A673 (cell line): ENCODE results near the gene GPS1. TPM values are rescaled to one million over a fixed set of nuclear protein-coding genes. Genes with fewer than 3 reads are reported as not detected.
A peak's percentile ranks its signal among the peaks of the same experiment; 100 is the strongest.

Source experiments
- BruUV-seq: library from RNA; stranded (reverse); fragments of 400-500 nt; replicated peaks from 2 replicates; lab custom pipeline; 2021; lab: Mats Ljungman, UMichigan
- CTCF ChIA-PET: fragments of 300-600 bp; sonication (Branson Sonifier 250); formaldehyde crosslinking; loops from one replicate; lab custom pipeline; 2022; ENCODE audit warnings: antibody characterized with exemption; lab: Charles Lee
- POLR2A ChIA-PET: fragments of 300-600 bp; sonication (Branson Sonifier 250); formaldehyde crosslinking; loops from one replicate; lab custom pipeline; 2022; ENCODE audit warnings: antibody characterized with exemption; ENCODE audit not compliant: low non-redundant PET; lab: Charles Lee
- DNase-seq: peaks from one replicate; pipeline ENCODE4 v3.0.0-alpha.2; 2015; ENCODE audit warnings: low spot score
- H3K27ac ChIP-seq: fragments of 200-600 bp; sonication (generic); 2 replicates; pipeline ENCODE4 v1.5.1; 2016; ENCODE audit warnings: mixed run types, low read depth, mild to moderate bottlenecking, mixed read lengths, antibody characterized with exemption, low read length; ENCODE audit not compliant: poor library complexity, severe bottlenecking
- H3K27me3 ChIP-seq: fragments of 200-600 bp; sonication (generic); replicated peaks from 2 replicates; pipeline ENCODE4 v1.6.1; 2017; ENCODE audit warnings: mixed run types, low read depth, mild to moderate bottlenecking, mixed read lengths, antibody characterized with exemption, low read length; ENCODE audit not compliant: insufficient read depth, poor library complexity
- H3K36me3 ChIP-seq: fragments of 200-600 bp; sonication (generic); 2 replicates; pipeline ENCODE4 v1.6.1; 2016; ENCODE audit warnings: mixed run types, mild to moderate bottlenecking, mixed read lengths, antibody characterized with exemption, low read length; ENCODE audit not compliant: insufficient read depth, poor library complexity, severe bottlenecking
- H3K4me1 ChIP-seq: fragments of 200-600 bp; sonication (generic); 2 replicates; pipeline ENCODE4 v1.6.1; 2017; ENCODE audit warnings: mixed run types, mild to moderate bottlenecking, mixed read lengths, antibody characterized with exemption, low read length; ENCODE audit not compliant: insufficient read depth, poor library complexity, severe bottlenecking
- H3K4me3 ChIP-seq: fragments of 200-600 bp; sonication (generic); 2 replicates; pipeline ENCODE4 v1.5.1; 2016; ENCODE audit warnings: low read depth, mixed run types, mild to moderate bottlenecking, mixed read lengths, low read length; ENCODE audit not compliant: poor library complexity, severe bottlenecking
- H3K9me3 ChIP-seq: fragments of 200-600 bp; sonication (generic); 2 replicates; pipeline ENCODE4 v1.6.1; 2016; ENCODE audit warnings: mixed run types, low read depth, mild to moderate bottlenecking, mixed read lengths, antibody characterized with exemption, low read length; ENCODE audit not compliant: poor library complexity, severe bottlenecking
- EZH2 ChIP-seq: fragments of 200-600 bp; sonication (generic); IDR thresholded peaks from 2 replicates; pipeline ENCODE4 v1.6.1; 2017; ENCODE audit warnings: borderline replicate concordance, low read depth, mild to moderate bottlenecking, mixed read lengths, antibody characterized with exemption, low read length; ENCODE audit not compliant: poor library complexity, severe bottlenecking
- intact Hi-C: fragments of 100-400 bp; cut with micrococcal nuclease; formaldehyde crosslinking; loops from one replicate; pipeline ENCODE4 v1.10.0; 2022; ENCODE audit not compliant: unreplicated experiment
- total RNA-seq: library from RNA; stranded (reverse); gene quantifications from 2 replicates; pipeline ENCODE4 v1.2.3, GENCODE V29; 2021
- TF ChIP-seq, protein P1 (sequence below): fragments of 300-800, 200-600 bp; sonication (generic); conservative IDR thresholded peaks from 2 replicates; pipeline ENCODE4 v1.5.1; 2017; ENCODE audit warnings: low read depth, mild to moderate bottlenecking, antibody characterized with exemption, low read length, moderate library complexity, mixed read lengths

GPS1 gene
- total RNA-seq, 1 experiment from 2014 or later = 162 TPM

DNA sequence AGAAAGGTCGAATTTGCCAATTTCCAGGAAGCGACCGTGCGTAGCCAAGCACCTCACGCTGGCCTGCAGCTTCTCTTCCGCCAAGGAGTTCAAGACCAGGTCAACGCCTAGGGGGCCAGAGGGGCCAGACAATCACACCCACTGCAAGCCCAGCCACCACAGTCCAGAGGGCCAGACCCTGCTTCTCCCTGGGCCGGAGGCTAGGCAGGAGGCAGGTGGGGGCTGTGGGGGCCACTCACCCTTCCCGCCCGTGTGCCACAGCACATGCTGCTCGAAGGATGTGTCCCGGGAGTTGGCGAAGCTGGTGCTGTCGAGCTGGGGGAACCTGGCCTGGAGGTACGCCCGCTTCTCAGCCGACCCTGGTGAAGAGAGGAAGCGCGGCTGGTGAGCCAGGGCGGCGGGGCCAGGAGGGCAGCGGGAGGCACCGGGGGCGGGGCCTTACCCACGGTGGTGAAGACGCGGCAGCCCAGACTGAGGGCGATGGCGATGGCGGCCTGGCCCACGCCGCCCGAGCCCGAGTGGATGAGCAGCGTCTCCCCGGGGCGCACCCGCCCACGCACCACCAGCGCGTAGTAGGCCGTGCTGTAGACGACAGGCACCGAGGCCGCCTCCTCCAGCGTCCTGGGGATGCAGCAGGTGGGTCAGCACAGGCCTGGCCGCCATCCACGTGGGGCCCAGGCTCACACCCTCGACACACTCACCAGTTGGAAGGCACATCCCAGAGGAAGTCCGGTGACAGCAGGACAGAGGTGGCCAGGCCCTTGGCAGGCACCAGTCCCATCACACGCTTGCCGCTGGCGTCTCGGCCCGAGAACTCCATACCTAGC is 32.0 kb downstream of the GPS1 start:
- H3K9me3 ChIP-seq = no peaks in the 10 kb centered on the region
- no TSS peak for BruUV-seq
- DNase-seq = no peak
- CTCF ChIA-PET = no interaction called here
- H3K27me3 ChIP-seq = no peaks in the 10 kb centered on the region
- intact Hi-C loops = no loop called here
- no peak overlapping the region for H3K27ac ChIP-seq
- TF ChIP-seq, protein P1, sequence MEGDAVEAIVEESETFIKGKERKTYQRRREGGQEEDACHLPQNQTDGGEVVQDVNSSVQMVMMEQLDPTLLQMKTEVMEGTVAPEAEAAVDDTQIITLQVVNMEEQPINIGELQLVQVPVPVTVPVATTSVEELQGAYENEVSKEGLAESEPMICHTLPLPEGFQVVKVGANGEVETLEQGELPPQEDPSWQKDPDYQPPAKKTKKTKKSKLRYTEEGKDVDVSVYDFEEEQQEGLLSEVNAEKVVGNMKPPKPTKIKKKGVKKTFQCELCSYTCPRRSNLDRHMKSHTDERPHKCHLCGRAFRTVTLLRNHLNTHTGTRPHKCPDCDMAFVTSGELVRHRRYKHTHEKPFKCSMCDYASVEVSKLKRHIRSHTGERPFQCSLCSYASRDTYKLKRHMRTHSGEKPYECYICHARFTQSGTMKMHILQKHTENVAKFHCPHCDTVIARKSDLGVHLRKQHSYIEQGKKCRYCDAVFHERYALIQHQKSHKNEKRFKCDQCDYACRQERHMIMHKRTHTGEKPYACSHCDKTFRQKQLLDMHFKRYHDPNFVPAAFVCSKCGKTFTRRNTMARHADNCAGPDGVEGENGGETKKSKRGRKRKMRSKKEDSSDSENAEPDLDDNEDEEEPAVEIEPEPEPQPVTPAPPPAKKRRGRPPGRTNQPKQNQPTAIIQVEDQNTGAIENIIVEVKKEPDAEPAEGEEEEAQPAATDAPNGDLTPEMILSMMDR = no peak
- TF ChIP-seq EZH2 = no peak
- no peak overlapping the region for H3K4me3 ChIP-seq
- H3K4me1 ChIP-seq = no peaks in the 10 kb centered on the region
- POLR2A ChIA-PET = no interaction called here
- H3K36me3 ChIP-seq = peaks cover 97% of the 10 kb centered on the region

DNA sequence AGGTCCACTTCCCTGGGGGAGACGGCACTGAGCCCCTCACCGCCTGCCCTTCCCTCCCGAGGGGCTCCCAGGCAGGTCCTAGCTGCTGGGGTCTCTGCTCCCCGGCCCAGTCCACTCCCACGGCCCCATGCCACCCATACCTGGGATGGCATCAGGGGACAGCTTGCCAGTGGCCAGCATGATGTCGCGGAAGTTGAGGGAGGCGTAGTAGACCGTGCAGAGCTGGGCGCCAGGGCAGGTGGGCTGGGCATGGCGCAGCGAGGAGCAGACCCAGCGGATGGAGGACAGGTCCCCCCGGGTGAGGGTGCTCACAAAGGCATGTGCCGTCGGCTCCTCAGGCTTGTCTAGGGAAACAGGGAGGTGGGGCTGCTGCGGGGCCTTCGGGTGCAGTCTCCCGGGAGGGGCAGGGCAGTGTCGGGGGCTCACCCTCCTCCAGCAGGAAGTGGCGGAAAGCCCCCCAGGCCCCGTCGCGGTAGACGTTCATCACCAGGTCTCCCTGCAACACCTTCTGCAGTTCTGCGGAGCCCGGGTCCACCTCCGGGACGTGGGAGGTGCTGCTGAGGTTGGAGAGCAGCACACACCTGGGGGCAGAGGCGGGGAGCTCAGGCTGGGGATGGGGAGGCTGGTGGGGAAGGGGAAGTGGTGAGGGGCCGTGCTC is 32.8 kb downstream of the GPS1 start:
- TF ChIP-seq, protein P1 = no peak
- no peak for TF ChIP-seq EZH2
- TSS peak; percentile 2 for BruUV-seq
- Histone ChIP-seq H3K27me3 (no peaks in the 10 kb centered on the region), H3K27ac (no peak overlapping the region), H3K4me3 (no peak overlapping the region), H3K36me3 (peaks cover 99% of the 10 kb centered on the region), H3K9me3 (no peaks in the 10 kb centered on the region), H3K4me1 (no peaks in the 10 kb centered on the region)
- DNase-seq = no peak
- intact Hi-C loops = no loop called here
- CTCF ChIA-PET = no interaction called here
- POLR2A ChIA-PET = no interaction called here

DNA sequence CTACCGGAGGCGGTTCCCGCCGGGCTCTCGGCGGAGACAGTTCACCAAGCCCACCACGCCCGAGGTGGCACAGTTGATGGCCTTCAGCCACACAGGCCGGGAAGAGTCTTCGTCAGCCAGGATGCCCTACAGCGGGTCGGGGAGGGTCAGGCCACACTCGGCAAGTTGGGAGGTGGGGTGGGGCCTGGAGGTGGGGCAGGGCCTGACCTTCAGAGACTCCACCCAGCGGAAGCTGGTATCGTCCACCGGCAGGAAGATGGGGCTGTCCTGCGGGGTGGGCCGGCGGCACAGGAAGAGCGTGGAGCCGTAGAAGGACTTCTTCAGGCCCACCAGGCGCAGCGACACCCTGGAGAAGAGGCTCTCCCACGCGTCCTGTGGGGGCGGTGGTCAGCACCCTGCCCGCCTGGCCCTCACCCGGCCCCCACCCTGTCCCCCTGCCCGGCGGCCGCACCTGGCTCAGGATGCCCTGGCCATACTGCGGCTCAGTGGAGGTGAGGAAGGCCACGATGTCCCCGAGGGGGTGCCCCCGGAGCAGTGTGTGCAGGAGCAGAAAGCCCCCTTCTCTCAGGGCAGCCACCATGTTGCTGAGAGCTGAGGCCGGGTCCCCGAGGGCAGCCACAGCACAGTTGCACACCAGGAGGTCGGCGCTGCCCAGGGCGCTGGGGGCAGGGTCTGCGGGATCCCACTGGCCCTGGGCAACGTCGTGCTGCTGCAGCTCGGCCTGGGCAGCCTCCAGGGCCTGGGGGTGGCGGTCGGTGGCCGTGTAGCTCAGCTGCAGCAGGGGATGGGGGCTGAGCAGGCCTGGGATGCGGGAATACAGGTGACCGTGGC is 33.5 kb downstream of the GPS1 start:
- CTCF ChIA-PET = no interaction called here

More for the DNA sequence above, 33.5 kb downstream of the GPS1 start:
- no peak for DNase-seq
- no peaks in the 10 kb centered on the region for H3K4me1 ChIP-seq
- H3K9me3 ChIP-seq = no peaks in the 10 kb centered on the region
- intact Hi-C loops = no loop called here
- no peak overlapping the region for H3K4me3 ChIP-seq
- BruUV-seq = no TSS peak
- no peaks in the 10 kb centered on the region for H3K27me3 ChIP-seq
- TF ChIP-seq, protein P1 = no peak
- no peak for TF ChIP-seq EZH2
- POLR2A ChIA-PET = no interaction called here
- no peak overlapping the region for H3K27ac ChIP-seq
- peaks cover 99% of the 10 kb centered on the region for H3K36me3 ChIP-seq
